COLO668 (cell line): ENCODE data around the gene CHEK2.
A peak's percentile ranks its signal among the peaks of the same experiment; 100 is the strongest.
"Not testable (repeated sequence)": the region's sequence is repeated elsewhere in the genome, so short reads cannot be mapped to it uniquely, and the experiment has no call there.

ENCODE experiments used
- DNase-seq: peaks from one replicate; lab custom pipeline; 2025; ENCODE audit not compliant: unreplicated experiment; lab: John Stamatoyannopoulos, UW

CHEK2 gene

DNA sequence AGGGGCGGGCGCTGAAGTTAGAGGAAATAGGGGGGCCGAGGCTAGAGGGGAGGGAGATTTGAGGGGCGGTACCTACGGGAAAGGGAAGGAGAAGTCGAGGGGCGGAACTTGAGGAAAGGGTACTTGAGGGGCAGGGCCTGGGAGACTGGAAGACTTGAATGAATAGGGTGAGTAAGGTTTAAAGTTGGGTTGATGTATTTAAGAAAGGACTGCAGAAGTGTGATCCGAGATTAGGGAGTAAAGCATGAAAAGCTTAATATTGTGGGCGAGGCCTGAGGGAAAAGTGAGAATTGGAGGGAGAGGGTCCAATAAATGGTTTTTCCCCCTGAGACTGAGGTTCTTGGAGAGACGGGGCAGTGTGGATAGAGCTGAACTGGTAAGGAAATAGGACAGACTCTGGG lies 942 bp upstream of the CHEK2 start:
- no peak for DNase-seq

GRCh38 chr22:28741200-28741784 lies 328 bp downstream of the CHEK2 start:
- DNase-seq: peak; percentile 18

GRCh38 chr22:28738876-28739275 lies 2.7 kb downstream of the CHEK2 start:
- DNase-seq: not testable (repeated sequence)

- no peak for DNase-seq
Observed at GRCh38 chr22:28737701-28738100, 3.9 kb downstream of the CHEK2 start.

GRCh38 chr22:28736301-28737155 lies 5.1 kb downstream of the CHEK2 start:
- peak; percentile 31 for DNase-seq

GRCh38 chr22:28734393-28734792 lies 7.2 kb downstream of the CHEK2 start:
- DNase-seq: no peak

DNA sequence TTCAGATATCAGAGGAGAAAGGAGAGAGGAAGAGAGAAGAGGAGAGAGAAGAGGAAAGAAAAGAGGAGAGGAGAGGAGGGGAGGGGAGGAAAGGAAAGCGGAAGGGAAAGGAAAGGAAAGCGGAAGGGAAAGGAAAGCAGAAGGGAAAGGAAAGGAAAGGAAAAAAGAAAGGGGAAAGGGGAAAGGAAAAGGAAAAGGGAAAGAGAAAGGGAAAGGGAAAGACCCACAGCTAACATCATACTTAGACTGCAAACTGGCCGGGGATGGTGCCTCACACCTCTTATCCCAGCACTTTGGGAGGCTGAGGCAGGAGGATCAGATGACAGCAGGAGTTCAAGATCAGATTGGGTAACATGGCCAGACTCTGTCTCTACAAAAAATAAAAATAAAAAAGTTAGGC lies 11.4 kb downstream of the CHEK2 start:
- DNase-seq: no peak

DNA sequence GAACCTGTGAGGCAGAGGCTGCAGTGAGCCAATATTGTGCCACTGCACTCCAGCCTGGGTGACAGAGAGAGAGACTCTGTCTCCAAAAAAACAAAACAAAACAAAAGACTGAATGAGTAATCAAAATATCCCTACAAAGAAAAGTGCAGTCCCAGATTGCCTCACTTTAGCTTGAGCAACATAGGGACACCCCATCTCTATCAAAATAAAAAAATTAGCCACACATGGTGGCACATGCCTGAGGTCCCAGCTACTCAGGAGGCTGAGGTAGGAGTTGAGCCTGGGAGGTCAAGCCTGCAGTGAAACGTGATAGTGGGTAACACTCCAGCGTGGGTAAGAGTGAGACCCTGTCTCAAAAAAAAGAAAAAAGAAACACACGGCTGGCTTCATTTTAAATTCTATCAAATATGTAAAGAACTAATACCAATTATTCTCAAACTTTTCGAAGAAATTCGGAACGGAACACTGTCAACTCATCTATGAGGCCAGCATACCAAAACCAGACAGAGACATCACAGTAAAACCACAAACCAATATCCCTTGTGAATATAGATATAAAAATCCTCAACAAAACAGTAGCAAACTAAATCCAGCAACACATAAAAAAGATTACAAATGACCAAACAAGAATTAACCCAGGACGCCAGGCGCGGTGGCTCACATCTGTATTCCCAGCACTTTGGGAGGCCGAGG lies 12.9 kb downstream of the CHEK2 start:
- DNase-seq: no peak

GRCh38 chr22:28728002-28728401 lies 13.6 kb downstream of the CHEK2 start:
- no peak for DNase-seq

GRCh38 chr22:28718044-28718443 lies 23.6 kb downstream of the CHEK2 start:
- DNase-seq: no peak

DNA sequence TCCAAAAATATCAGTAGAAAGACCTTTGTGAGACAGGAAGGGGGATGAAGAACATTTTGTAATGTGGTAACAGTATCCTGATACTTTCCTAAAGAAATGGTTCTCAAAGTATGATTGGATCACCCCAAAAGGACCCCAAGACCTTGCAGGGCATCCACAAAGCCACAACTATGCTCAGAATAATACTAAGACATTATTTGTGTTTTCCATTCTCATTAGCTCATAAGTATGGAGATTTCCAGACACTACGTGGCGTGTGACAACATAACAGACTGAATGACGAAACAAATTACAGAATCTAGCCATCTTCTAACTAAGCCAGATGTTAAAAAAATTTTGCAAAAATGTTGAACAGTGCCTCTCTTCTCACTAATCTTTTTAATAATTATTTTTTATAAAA lies 24.9 kb downstream of the CHEK2 start:
- no peak for DNase-seq

- DNase-seq: no peak
Observed at GRCh38 chr22:28715611-28716010, 26.0 kb downstream of the CHEK2 start.

DNA sequence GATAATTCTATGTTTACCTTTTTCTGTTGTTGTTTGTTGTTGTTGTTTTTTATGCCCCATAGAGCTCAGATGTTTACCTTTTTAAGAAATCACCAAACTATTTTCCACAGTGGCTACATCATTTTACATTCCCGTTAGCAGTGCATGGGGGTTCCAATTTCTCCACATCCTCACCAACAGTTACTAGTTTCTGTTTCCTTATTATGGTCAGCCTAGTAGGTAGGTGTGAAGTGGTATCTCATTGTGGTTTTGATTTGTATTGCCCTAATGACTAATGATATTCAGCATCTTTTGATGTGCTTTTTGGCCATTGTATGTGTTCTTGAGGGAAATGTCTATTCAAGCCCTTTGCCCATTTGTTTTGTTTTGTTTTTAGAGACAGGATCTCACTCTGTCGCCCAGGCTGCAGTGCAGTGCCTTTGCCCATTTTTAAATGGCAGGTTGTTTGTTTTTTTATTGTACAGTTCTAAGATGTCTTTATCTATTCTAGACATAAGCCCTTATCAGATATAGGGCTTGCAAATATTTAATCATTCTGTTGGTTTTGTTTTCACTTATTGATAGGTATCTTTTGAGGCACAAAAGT lies 27.5 kb downstream of the CHEK2 start:
- DNase-seq: no peak

GRCh38 chr22:28711820-28712777 lies 29.5 kb downstream of the CHEK2 start:
- no peak for DNase-seq

DNA sequence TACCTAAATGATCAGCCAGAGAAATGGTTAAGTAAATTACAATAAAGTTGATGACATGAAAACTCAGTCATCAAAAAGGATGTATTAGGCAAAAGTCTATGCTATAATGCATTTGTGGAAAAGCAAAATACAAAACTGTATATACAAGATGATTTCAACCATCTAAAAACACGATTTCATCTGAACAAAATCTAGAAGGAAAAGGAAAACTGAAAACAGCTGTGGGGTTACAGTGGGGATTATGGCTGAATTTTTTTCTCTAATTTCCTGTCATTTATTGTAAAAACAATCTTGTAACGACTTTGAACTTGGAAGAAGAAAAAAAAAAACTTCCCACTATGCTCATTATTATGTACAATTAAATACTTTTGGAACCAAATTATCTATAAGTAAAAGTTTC lies 30.3 kb downstream of the CHEK2 start:
- DNase-seq: no peak

DNA sequence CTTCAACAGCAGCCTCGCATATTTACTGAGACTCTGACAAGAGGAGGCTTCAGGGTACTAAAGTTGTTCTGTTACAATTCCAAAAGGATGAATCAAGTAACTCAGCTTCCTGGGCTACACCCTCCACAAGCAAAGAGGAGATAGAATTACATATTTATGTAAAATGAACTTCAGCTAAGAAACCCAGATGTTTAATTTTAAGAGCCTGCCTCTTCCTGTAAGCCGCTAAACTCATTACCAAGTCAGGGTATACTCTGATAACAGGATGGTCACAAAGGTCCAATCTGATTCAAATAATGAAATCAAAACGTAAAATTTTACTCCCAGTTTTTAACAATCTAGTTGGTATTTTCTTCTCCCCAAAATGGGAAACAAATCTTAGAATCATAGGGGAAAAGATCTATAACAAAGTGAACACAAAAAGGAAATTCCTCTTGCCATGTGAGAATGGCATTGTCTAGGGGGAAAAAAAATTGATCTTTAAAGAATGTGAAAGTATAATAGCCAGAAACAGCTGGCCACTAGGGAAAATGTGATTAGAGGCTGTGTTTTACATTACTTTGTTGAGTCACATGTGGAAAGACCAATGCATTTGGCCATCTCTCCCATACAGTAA lies 30.9 kb downstream of the CHEK2 start:
- DNase-seq: no peak

DNA sequence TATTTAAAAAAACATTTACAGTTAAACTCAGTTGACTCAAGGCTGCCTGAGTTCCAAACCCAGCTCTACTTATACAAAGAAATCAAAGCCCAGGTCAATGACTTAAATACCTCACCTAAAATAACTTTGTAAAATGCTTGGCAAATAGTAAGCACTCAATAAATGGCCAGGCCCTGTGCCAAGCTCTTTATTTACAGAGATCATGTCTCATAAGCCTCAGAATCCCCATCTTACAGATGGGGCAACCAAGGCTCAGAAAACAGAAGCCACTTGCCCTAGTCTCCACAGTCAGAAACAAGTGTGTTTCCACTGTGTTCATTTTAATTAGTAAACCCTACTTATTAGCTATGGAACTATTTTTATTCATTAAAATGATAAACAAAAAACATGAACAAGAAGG lies 31.5 kb downstream of the CHEK2 start:
- no peak for DNase-seq

DNA sequence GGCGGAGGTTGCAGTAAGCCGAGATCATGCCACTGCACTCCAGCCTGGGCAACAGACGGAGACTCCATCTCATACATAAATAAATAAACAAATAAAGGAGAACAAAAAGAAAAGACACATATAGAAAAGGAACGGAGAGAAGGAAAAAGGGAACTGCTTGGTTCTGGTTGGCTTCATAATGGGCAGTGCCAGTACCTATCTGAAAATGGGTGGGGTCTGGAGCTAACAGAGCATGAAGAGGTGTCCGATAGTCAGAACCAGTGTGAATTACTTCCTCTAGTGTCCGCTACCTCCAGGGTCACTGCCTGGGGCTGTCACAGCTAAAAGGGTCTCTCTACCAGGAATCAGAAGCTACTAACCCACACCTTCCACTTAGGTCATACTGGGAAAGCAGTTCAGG lies 34.8 kb downstream of the CHEK2 start:
- DNase-seq: no peak

- no peak for DNase-seq
Observed at GRCh38 chr22:28703436-28703835, 38.2 kb downstream of the CHEK2 start.

- DNase-seq: no peak
Observed at GRCh38 chr22:28702891-28703290, 38.7 kb downstream of the CHEK2 start.
